CD4-positive, alpha-beta T cell (primary cell): ENCODE results near the gene ZNF709. TPM values are rescaled to one million over a fixed set of nuclear protein-coding genes. Genes with fewer than 3 reads are reported as not detected.

Experiments used
- ATAC-seq: fragments of 200-7000 bp; cut with Tn5 transposase; one replicate; pipeline ENCODE4 v1.10.0; 2022; ENCODE audit warnings: mild to moderate bottlenecking; ENCODE audit not compliant: poor library complexity
- CTCF ChIA-PET: fragments of 350-600 bp; sonication (Branson Sonifier 250); formaldehyde crosslinking; loops from one replicate; lab custom pipeline; 2021; ENCODE audit warnings: antibody characterized with exemption, inconsistent platforms; lab: Charles Lee
- POLR2A ChIA-PET: fragments of 350-600 bp; sonication (Branson Sonifier 250); formaldehyde crosslinking; loops from one replicate; lab custom pipeline; 2021; ENCODE audit warnings: antibody characterized with exemption, inconsistent platforms; lab: Charles Lee
- DNase-seq, 14 experiments: peaks; one replicate each; pipeline ENCODE4 v3.0.0-alpha.2; 2013 to 2020; ENCODE audit warnings: mixed read lengths in 2 of 14
- H3K27ac ChIP-seq, 2 donors: one replicate each; pipeline versions ENCODE4 v1.5.1 to v1.7.0; 2013; ENCODE audit warnings: low read length in 2 of 2, low read depth in 1 of 2, mild to moderate bottlenecking in 1 of 2
- H3K27me3 ChIP-seq, 2 experiments: 1 replicate in 1 of 2; 2 replicates in 1 of 2; pipeline versions ENCODE4 v1.6.1 to v1.7.0; 2013; ENCODE audit warnings: low read length in 2 of 2, control low read depth in 1 of 2, mild to moderate bottlenecking in 1 of 2, moderate library complexity in 1 of 2; ENCODE audit not compliant: insufficient read depth in 2 of 2, control insufficient read depth in 1 of 2
- H3K36me3 ChIP-seq: one replicate; pipeline ENCODE4 v1.6.1; 2013; ENCODE audit warnings: low read length, control low read depth; ENCODE audit not compliant: insufficient read depth
- H3K4me1 ChIP-seq: one replicate; pipeline ENCODE4 v1.6.1; 2013; ENCODE audit warnings: low read length, control low read depth; ENCODE audit not compliant: insufficient read depth
- H3K4me3 ChIP-seq: one replicate; pipeline ENCODE4 v1.5.1; 2013; ENCODE audit warnings: mild to moderate bottlenecking, low read length, moderate library complexity
- H3K9me3 ChIP-seq, 2 experiments: 1 replicate in 1 of 2; 2 replicates in 1 of 2; pipeline versions ENCODE4 v1.6.1 to v1.7.0; 2013; ENCODE audit warnings: low read length in 2 of 2, mild to moderate bottlenecking in 2 of 2, control low read depth in 1 of 2, moderate library complexity in 1 of 2; ENCODE audit not compliant: control insufficient read depth in 1 of 2, insufficient read depth in 1 of 2
- H3K27ac Mint-ChIP-seq: one replicate; pipeline ENCODE4 v1.8.0; 2020; ENCODE audit warnings: mixed read lengths
- H3K27me3 Mint-ChIP-seq: one replicate; pipeline ENCODE4 v1.8.0; 2021; ENCODE audit warnings: mixed read lengths
- H3K36me3 Mint-ChIP-seq: one replicate; pipeline ENCODE4 v1.8.0; 2021; ENCODE audit warnings: low read depth, mixed read lengths
- H3K4me1 Mint-ChIP-seq: one replicate; pipeline ENCODE4 v1.8.0; 2021; ENCODE audit warnings: low read depth, mixed read lengths
- H3K4me3 Mint-ChIP-seq: one replicate; pipeline ENCODE4 v1.8.0; 2020; ENCODE audit warnings: mild to moderate bottlenecking, mixed read lengths
- H3K9me3 Mint-ChIP-seq: one replicate; pipeline ENCODE4 v1.8.0; 2020; ENCODE audit warnings: mixed read lengths
- CTCF ChIP-seq: fragments of 200-600 bp; IDR thresholded peaks from one replicate; pipeline ENCODE4 v1.8.0; 2022; ENCODE audit warnings: antibody characterized with exemption, mild to moderate bottlenecking
- intact Hi-C, 2 experiments: fragments of 100-400 bp; cut with DNase I in 1 of 2; cut with micrococcal nuclease in 1 of 2; formaldehyde crosslinking; loops; one replicate each; pipeline versions ENCODE4 v1.15.1 to v1.9.0; 2023 to 2025; cut with DNase I, micrococcal nuclease
- total RNA-seq, 174 experiments: library from RNA in 2 of 174; stranded (reverse) in 2 of 174; gene quantifications; one replicate each; pipeline ENCODE4 v1.2.3 and lab custom pipeline; 2021 to 2026

Gene ZNF709
- total RNA-seq, 2 experiments from 2014 or later: 3.5 to 3.7 TPM

- no peak for TF ChIP-seq CTCF
- Mint-ChIP-seq H3K27me3 (no peaks in the 10 kb centered on the region), H3K9me3 (peaks cover 27% of the 10 kb centered on the region), H3K4me3 (no peak overlapping the region), H3K27ac (no peak overlapping the region), H3K4me1 (no peaks in the 10 kb centered on the region), H3K36me3 (peaks cover 80% of the 10 kb centered on the region)
- H3K27me3 ChIP-seq: no peaks in the 10 kb centered on the region
- H3K4me1 ChIP-seq: no peaks in the 10 kb centered on the region
- intact Hi-C loops: loop anchor here in 1 of 2 experiments (10.0 kb wide), 1 partner anchor 447 kb away; no protein-coding TSS in a partner anchor
- no peak for ATAC-seq
- POLR2A ChIA-PET: no interaction called here
- CTCF ChIA-PET: no interaction called here
- H3K4me3 ChIP-seq: no peak overlapping the region
- H3K27ac ChIP-seq: no peak overlapping the region
- no peak for DNase-seq
- peaks cover 85 to 87% of the 10 kb centered on the region in 2 experiments for H3K9me3 ChIP-seq
- peaks cover 18% of the 10 kb centered on the region for H3K36me3 ChIP-seq
These were observed 37.4 kb upstream of the ZNF709 start for GRCh38 chr19:12521996-12522395.

- H3K9me3 Mint-ChIP-seq: peaks cover 5% of the 10 kb centered on the region
- ChIA-PET CTCF (interaction anchor here (0.6 kb wide), 1 partner anchor 443 kb away, joined by 4 read pairs; no protein-coding TSS in a partner anchor), POLR2A (no interaction called here)
- Histone ChIP-seq H3K27ac (no peak overlapping the region), H3K4me1 (no peaks in the 10 kb centered on the region), H3K36me3 (no peaks in the 10 kb centered on the region), H3K9me3 (peaks cover 32 to 62% of the 10 kb centered on the region in 2 experiments), H3K27me3 (peaks cover 0 to 6% of the 10 kb centered on the region in 2 experiments), H3K4me3 (no peak overlapping the region)
- H3K36me3 Mint-ChIP-seq: peaks cover 27% of the 10 kb centered on the region
- ATAC-seq (no peak), DNase-seq (no peak)
- no peaks in the 10 kb centered on the region for H3K4me1 Mint-ChIP-seq
- H3K4me3 Mint-ChIP-seq: no peak overlapping the region
- H3K27ac Mint-ChIP-seq: no peak overlapping the region
- intact Hi-C loops: loop anchor here in 1 of 2 experiments (10.0 kb wide), 1 partner anchor 559 kb away; no protein-coding TSS in a partner anchor
- TF ChIP-seq CTCF: no peak
- H3K27me3 Mint-ChIP-seq: peaks cover 4% of the 10 kb centered on the region
These were observed 29.0 kb upstream of the ZNF709 start for GRCh38 chr19:12513531-12514061.

- Mint-ChIP-seq H3K9me3 (no peaks in the 10 kb centered on the region), H3K4me1 (peaks cover 12% of the 10 kb centered on the region), H3K4me3 (peak overlapping the region; percentile 34), H3K27ac (no peak overlapping the region), H3K36me3 (no peaks in the 10 kb centered on the region), H3K27me3 (no peaks in the 10 kb centered on the region)
- peaks cover 13% of the 10 kb centered on the region for H3K4me1 ChIP-seq
- no peak for DNase-seq
- intact Hi-C loops: loop anchor here in 1 of 2 experiments (5.0 kb wide), 2 partner anchors 50 to 170 kb away; partner anchors contain the start of genes MAN2B1 and WDR83
- CTCF ChIA-PET: no interaction called here
- no peak overlapping the region for H3K4me3 ChIP-seq
- no peak for TF ChIP-seq CTCF
- peaks cover 0 to 3% of the 10 kb centered on the region in 2 experiments for H3K9me3 ChIP-seq
- no peaks in the 10 kb centered on the region for H3K36me3 ChIP-seq
- POLR2A ChIA-PET: interaction anchor here (0.6 to 0.9 kb wide), 2 partner anchors 12 to 21 kb away, joined by 3 read pairs; partner anchors contain the start of gene ZNF709
- no peaks in the 10 kb centered on the region for H3K27me3 ChIP-seq
- ATAC-seq: no peak
- no peak overlapping the region for H3K27ac ChIP-seq
These were observed 12.4 kb upstream of the ZNF709 start for GRCh38 chr19:12497032-12497431.
